ENCODE data around the gene CGB3. TPM values are rescaled to one million over a fixed set of nuclear protein-coding genes. Genes with fewer than 3 reads are reported as not detected.
A peak's percentile ranks its signal among the peaks of the same experiment; 100 is the strongest.

Gene CGB3
- polyA plus RNA-seq, 1 donor (not counting 4 experiments of a cell fraction or from before 2014, with no cell fraction given), result not detected

DNA sequence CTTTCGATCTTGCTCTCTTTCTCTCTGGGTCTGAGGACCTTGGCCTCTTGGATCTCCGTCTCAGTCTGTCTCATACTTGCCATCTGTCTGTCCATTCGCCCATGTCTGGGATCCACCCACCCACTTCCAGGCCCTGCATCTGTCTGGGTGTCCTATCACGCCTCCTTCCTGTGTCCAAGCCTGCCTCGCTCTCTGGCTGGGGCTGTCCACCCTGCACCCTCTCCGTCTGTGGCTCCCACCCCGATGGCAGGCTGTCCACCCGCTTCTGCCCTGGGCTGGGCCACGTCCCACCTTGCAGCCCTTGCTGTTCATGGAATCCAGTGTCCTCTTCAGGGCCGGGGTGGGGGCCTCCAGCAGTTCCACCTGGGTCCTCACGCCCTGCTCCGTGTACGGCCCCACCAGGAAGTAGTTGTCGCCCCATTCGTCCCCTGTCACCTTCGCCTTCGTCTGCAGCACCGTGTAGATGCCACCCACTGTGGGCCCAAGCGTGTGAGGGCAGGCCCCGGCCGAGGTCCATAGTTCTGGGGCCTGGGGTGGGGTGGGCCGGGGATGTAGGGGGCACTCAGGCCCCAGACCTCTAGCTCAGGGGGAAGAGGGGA lies 33.0 kb downstream of the CGB3 start:
- Histone ChIP-seq H3K4me3 (ENCODE audit: control insufficient read depth in 2 of 3, extremely low read depth in 1 of 3, insufficient read depth in 2 of 3, low read depth in 1 of 3, low read length in 3 of 3) (peak overlapping the region in 1 of 3 experiments; percentile 98), H3K9ac (ENCODE audit: control insufficient read depth, extremely low read depth, insufficient read depth, low read length) (peak overlapping the region; percentile 95)
- dilution Hi-C loops (cut with MboI; ENCODE audit: extremely low pct_ligation_motif_present, low sequenced_read_pairs), result no loop called here

DNA sequence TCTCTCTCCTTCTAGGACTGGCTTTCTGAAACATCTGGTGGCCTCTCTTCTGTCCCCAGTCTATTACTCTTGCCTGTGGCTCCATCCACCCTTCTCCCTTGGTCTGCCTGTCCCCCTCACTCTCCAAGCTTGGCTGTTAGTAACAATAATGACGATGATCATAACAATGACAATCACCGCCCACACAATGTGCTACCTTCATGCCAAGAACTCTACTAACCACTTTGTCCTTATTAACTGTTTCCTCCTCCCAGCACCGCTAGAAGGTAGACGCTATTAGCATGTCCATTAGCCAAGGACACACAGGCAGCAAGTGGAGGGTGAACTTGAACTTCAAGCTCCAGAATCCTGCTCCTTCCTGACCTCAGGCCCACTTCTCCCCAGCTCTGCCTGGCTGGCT lies 33.7 kb downstream of the CGB3 start:
- dilution Hi-C loops (cut with MboI; ENCODE audit: extremely low pct_ligation_motif_present, low sequenced_read_pairs), result no loop called here
- peaks cover 14% of the 10 kb centered on the region for H3K4me1 ChIP-seq (ENCODE audit: control insufficient read depth, extremely low read depth, insufficient read depth, low read length)
- H4K20me1 ChIP-seq (ENCODE audit: control insufficient read depth, extremely low read depth, insufficient read depth, low read length), result no peaks in the 10 kb centered on the region
- no peaks in the 10 kb centered on the region for H3K9me3 ChIP-seq (ENCODE audit: control insufficient read depth, low read depth, low read length)
- H3K4me3 ChIP-seq (ENCODE audit: control insufficient read depth in 2 of 3, extremely low read depth in 1 of 3, insufficient read depth in 2 of 3, low read depth in 1 of 3, low read length in 3 of 3), result no peak overlapping the region
- peaks cover 54% of the 10 kb centered on the region for H3K79me2 ChIP-seq (ENCODE audit: control insufficient read depth, insufficient read depth, low read length)
- H3K9me1 ChIP-seq (ENCODE audit: control insufficient read depth, extremely low read depth, insufficient read depth, low read length), result peaks cover 3% of the 10 kb centered on the region
- no peak overlapping the region for H2AFZ ChIP-seq (ENCODE audit: control insufficient read depth, low read length)
- H3K36me3 ChIP-seq (ENCODE audit: control insufficient read depth in 2 of 2, extremely low read depth in 1 of 2, insufficient read depth in 2 of 2, low read length in 2 of 2), result peaks cover 32 to 38% of the 10 kb centered on the region in 2 experiments
- no peak for FAIRE-seq
- no peak overlapping the region for H3K4me2 ChIP-seq (ENCODE audit: control insufficient read depth, extremely low read depth, insufficient read depth, low read depth, low read length)
- H3K27me3 ChIP-seq (ENCODE audit: control insufficient read depth, extremely low read depth, insufficient read depth, low read length), result no peaks in the 10 kb centered on the region
- no peak overlapping the region for H3K27ac ChIP-seq (ENCODE audit: control insufficient read depth, insufficient read depth, low read length)
- TF ChIP-seq EZH2 (IDR thresholded peaks at IDR 0.05; ENCODE audit: low read length) (no peak), CTCF (optimal IDR thresholded peaks at IDR 0.05 in 1 of 3, IDR thresholded peaks at IDR 0.05 in 1 of 3, conservative IDR thresholded peaks at IDR 0.05 in 1 of 3; ENCODE audit: extremely low read depth in 1 of 3, insufficient read depth in 2 of 3, low read length in 3 of 3) (no peak)
- no peak for DNase-seq (ENCODE audit: low read depth, low spot score)
- H3K9ac ChIP-seq (ENCODE audit: control insufficient read depth, extremely low read depth, insufficient read depth, low read length), result peak overlapping the region; percentile 22

More for the DNA sequence above, 33.0 kb downstream of the CGB3 start:
- Histone ChIP-seq H3K9me3 (ENCODE audit: control insufficient read depth, low read depth, low read length) (no peaks in the 10 kb centered on the region), H3K4me1 (ENCODE audit: control insufficient read depth, extremely low read depth, insufficient read depth, low read length) (peaks cover 15% of the 10 kb centered on the region), H3K27me3 (ENCODE audit: control insufficient read depth, extremely low read depth, insufficient read depth, low read length) (no peaks in the 10 kb centered on the region), H3K9me1 (ENCODE audit: control insufficient read depth, extremely low read depth, insufficient read depth, low read length) (peaks cover 3% of the 10 kb centered on the region), H3K4me2 (ENCODE audit: control insufficient read depth, extremely low read depth, insufficient read depth, low read depth, low read length) (peak overlapping the region; percentile 88), H3K79me2 (ENCODE audit: control insufficient read depth, insufficient read depth, low read length) (peaks cover 60% of the 10 kb centered on the region), H2AFZ (ENCODE audit: control insufficient read depth, low read length) (no peak overlapping the region), H3K27ac (ENCODE audit: control insufficient read depth, insufficient read depth, low read length) (no peak overlapping the region), H3K36me3 (ENCODE audit: control insufficient read depth in 2 of 2, extremely low read depth in 1 of 2, insufficient read depth in 2 of 2, low read length in 2 of 2) (peaks cover 30 to 33% of the 10 kb centered on the region in 2 experiments), H4K20me1 (ENCODE audit: control insufficient read depth, extremely low read depth, insufficient read depth, low read length) (no peaks in the 10 kb centered on the region)
- TF ChIP-seq CTCF (optimal IDR thresholded peaks at IDR 0.05 in 1 of 3, IDR thresholded peaks at IDR 0.05 in 1 of 3, conservative IDR thresholded peaks at IDR 0.05 in 1 of 3; ENCODE audit: extremely low read depth in 1 of 3, insufficient read depth in 2 of 3, low read length in 3 of 3) (no peak), EZH2 (IDR thresholded peaks at IDR 0.05; ENCODE audit: low read length) (no peak)
- no peak for DNase-seq (ENCODE audit: low read depth, low spot score)
- FAIRE-seq, result no peak

Data from keratinocyte (primary cell).